GM21367 (cell line): ENCODE results near the gene SPIN1.
A peak's percentile ranks its signal among the peaks of the same experiment; 100 is the strongest.

Source experiments
- ATAC-seq: cut with Tn5 transposase; IDR thresholded peaks from one replicate; pipeline ENCODE4 v1.9.1; 2021; ENCODE audit not compliant: unreplicated experiment

Gene SPIN1

DNA sequence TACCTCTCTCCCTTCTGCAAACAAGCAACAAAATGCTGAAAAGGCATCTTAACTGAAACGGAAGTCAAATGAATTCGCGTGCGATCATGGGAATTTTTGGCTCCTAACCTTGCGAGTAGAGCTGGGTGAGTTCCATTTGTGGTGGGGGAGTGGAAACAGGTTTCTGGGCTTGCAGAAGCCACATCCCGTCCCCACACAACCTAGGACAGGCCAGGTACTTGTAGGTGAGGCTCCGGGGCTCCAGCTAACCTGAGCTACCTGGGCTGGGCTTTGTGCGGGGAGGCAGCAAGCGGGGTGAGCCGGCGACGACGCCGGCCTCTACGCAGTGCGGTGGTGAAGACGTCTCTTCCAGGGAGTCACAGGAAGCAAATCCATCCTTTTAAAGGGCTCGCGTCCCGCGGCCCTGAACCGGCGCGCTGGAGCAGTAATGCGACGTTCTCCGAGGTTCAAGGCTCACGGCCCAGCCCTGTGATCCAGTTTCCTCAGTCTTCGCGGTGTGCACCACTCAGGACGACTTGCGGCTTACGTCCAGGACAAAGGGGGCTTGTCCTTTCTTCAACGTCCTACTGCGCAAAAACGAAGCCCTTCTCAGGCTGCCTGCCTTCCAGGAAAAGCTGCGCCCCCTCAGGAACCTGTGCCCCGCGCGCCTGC lies 567 bp upstream of the SPIN1 start:
- peak; percentile 4 for ATAC-seq

DNA sequence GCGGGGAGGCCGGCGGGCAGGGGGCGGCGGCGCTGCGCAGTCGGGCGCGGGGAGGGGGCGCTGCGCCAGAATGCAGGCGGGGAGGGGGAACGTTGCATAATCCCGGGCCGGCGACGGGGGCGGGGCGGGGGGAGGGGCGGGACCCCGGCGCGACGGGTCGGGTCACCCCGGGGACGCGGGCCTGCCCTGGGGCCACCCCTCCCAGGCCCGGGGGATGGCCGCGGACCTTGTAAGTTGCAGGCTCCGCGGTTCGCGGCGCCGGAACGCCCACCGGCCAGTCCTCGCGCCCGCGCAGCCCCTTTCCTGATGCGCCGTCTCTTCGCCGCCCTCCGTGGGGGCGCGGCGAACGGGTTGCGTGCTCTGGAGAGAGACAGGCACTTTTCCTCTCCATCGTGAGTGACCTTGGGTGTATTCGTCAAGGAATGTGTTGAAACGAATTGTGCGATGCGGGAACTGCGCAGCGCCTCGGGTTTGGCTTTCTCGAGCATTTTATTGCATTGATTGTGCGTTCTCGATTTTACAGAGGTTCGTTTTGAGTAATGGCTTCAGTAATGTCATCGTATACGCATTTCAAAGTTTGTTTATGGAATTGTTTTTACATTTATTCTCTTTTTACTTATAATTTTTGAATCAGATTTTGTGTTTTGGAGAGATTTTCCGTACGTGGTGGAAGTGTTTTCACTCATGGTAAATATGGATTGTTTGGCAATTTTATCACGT lies 802 bp downstream of the SPIN1 start:
- ATAC-seq, result peak; percentile 22

DNA sequence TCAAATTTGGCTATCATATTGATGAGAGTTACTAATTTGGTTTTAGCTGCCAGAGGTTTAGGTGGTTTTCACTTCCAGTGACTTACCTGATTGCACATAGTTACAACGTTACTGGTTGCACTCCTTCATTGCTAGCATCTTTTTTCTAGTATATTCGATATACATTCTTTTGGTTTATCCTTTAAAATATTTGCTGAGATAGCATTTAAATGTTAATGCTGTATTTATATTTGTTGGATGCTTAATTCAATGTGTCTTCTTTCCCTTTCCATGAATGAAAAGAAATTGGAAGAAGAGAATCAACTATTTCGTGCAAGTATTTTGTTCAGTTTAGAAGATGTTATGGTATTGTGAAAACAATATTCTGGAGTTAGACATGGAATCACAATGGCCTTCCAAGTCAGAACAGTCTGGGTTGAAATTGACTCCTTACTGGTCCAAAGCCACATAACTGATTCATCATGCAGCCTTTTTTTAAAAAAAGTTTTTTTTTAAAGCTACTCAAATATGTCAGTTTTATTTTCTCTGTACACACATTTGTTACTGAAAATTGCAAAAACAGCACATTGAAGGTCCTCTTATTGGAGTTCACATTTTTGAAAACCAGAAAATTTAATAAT lies 2.2 kb downstream of the SPIN1 start:
- no peak for ATAC-seq

DNA sequence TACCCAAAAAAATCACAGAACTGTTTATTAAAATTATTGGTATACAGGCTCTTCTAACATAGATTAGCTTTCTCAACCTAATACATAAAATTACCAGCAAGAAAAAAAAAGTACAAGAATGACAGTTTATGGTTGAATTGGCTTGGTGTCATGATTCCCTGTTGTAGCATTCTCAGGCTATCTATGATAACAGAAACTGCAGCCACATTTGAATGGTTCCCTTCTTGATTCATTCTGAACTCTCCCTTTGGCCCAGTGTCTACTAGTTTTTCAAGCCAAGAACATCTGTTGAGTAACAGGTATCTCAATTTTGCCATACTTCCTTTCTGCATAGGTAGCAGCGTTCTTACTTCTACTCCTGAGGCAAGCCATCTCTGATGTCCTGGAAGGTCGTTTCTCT lies 3.0 kb downstream of the SPIN1 start:
- no peak for ATAC-seq

DNA sequence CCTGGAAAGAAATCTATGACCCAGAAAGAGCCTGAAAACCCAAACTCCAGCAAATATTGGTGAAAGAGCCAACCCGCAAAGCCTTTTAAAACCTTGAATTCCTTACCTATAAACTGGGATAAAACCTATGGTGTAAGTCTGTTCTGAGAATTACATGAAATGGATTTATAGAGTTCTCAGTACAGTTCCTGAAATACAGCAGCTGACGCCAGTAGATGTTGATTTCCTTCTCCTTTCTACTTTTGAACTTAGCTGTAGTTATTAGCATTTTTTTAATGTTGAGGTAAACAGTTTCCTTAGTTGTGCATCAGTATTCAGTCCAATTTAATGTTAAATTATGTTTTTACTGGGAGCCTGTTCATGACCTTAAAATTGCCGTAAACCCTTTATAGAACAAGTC lies 3.7 kb downstream of the SPIN1 start:
- ATAC-seq, result no peak

DNA sequence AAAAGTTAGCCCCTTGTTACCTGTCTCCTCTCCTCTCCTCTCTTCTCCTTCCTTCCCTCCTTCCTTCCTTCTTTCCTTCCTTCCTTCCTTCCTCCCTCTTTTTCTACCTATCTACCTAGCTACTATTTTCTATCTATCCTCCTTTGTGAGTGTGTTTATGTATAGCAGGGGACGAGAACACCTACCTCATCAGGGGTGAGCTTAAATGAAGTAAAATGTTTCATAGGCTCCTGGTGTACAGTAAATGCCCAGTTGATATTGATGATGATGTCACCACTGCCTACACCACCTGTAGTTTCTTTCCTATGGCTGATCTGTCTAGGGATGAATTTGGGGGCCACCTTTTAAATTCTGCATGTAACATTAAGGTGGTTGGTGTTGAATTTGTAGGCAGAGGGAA lies 4.3 kb downstream of the SPIN1 start:
- ATAC-seq, result no peak

DNA sequence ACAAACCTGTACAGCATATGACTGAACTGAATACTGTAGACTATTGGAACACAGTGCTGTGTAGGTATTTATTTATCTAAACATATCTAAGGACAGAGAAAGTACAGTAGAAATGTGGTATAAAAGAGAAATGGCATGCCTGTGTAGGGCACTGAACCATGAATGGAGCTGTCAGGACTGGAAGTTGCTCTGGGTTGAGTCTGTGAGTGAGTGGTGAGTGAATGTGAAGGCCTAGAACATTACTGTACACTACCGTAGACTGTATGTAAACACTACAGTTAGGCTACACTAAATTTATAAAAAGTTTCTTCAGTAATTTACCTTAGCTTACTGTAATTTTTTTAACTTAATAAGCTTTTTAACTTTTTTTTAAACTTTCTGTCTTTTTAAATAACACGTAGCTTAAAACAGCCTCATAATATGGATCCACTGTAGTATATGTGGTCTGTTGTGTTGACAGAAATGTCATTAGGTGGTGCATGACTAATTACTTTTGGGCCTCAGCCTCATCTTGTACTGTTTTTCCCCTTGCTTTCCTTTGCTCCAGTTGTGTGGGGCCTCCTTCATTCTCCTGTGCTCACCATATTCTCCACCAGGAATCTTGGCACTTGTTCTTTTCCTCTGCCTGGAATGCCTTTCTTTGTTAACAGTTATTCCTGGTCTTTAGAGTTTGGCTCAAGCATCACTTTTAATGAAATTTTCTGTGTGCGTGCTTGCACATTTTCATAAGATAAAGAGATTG lies 8.8 kb downstream of the SPIN1 start:
- ATAC-seq, result no peak

DNA sequence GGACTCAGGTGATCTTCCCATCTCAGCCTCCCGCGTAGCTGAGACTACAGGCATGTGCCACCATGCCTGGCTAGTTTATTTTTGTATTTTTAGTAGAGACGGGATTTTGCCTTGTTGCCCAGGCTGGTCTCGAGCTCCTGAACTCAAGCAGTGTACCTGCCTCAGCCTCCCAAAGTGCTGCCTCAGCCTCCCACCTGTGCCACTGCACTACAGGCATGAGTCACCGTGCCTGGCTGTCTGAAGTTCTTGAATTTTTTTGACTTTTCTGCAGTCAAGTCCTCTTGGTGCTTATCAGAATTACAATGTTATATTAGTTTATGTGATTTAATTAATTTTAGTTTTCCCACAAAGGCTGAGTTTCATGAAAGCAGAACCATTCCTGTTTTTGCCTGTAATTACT lies 9.8 kb downstream of the SPIN1 start:
- ATAC-seq, result no peak

DNA sequence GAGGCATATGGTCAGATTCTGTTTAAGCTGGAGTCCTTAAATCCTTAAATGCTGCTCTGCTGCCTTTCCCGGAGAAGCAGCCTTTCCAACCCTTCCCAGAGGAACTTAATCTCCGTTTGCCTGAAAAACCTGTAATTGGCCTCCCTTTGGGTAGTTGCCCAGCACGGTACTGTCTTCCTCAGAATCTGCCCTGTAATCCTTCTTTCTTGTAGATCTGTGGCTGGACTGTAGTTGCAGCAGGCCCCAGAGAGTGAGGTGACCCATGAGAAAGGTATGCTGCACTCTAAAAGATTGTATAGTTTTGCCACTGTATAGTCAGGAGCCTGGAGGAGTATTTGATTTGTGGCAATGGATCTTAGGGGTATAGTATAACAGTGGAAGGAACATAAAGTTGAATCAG lies 11.7 kb downstream of the SPIN1 start:
- no peak for ATAC-seq

DNA sequence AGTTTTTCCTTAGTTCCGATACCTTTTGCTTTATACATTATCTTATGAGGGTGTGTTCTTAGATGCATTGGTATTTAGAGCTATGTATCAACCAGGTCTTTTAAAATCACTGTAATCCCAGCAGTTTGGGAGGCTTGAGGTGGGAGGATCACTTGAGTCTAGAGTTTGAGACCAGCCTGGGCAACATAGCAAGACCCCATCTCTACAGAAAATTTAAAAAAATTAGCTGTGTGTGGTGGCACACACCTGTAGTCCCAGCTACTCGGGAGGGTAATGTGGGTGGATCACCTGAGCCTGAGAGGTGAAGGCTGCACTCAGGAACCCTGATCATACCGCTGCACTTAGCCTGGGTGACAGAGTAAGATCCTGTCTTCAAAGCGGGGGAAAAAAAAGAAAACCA lies 15.1 kb downstream of the SPIN1 start:
- ATAC-seq, result no peak

DNA sequence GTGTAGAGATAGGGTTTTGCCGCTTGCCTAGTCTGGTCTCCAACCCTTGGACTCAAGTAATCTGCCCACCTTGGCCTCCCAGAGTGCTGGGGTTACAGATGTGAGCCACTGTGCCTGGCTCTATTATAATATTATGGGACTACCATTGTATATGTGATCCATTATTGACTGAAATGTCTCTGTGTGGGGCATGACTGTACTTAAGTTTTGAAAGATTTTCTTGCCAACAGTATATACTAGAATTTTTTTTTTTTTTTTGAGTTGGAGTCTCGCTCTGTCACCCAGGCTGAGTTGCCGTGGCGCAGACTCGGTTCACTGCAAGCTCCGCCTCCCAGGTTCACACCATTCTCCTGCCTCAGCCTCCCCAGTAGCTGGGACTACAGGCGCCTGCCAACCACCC lies 17.8 kb downstream of the SPIN1 start:
- no peak for ATAC-seq

DNA sequence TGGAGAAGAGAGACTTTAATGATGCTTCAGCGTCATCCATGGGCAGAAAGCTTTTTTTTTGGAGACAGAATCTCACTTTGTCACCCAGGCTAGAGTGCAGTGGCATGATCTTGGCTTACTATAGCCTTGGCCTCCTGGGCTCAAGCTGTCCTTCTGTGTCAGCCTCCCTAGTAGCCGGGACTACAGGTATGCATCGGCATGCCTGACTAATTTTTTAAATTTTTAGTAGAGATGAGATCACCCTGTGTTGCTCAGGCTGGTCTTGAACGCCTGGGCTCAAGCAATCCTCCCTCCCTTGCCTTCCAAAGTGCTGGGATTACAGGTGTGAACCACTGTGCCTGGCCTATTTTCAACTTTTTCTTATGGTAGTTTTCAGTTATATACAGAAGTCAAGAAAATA lies 23.2 kb downstream of the SPIN1 start:
- ATAC-seq, result no peak

DNA sequence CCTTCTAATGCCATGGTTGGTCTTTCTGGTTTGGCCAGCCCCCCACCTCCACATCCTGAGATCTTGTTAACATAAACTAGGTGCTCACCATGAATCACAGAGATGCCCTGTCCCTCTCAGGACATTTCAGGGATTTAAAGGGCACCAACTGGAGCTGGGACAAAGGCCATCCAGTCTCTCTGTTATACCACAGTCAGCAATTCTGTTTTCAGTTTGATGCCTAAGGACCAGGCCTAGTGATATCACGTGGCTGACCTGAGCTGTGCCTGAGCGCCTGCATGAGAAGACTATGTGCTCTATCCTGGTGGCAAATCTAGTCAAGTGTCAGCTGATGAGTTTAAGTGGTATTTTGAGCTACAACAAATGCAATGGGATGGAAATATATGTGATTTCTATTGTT lies 26.1 kb downstream of the SPIN1 start:
- no peak for ATAC-seq

DNA sequence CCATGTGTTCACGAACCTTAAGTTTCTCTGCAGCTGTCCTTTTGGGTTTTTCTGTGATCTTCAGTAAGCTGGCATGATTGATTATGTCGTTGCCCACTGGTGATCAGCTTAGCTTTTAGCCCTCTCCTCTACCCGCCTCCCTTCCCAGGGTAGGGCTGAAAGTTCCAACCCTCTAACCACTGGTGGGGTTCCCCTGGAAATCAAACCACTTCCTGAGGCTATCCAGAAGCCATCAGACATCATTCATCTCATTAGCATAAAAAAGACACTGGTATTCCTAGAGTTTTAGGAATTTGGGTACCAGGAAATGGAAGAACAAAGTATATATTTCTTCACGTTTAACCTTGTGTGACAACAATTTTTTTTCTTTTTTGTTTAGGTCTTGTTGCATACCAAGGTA lies 29.8 kb downstream of the SPIN1 start:
- ATAC-seq, result no peak

DNA sequence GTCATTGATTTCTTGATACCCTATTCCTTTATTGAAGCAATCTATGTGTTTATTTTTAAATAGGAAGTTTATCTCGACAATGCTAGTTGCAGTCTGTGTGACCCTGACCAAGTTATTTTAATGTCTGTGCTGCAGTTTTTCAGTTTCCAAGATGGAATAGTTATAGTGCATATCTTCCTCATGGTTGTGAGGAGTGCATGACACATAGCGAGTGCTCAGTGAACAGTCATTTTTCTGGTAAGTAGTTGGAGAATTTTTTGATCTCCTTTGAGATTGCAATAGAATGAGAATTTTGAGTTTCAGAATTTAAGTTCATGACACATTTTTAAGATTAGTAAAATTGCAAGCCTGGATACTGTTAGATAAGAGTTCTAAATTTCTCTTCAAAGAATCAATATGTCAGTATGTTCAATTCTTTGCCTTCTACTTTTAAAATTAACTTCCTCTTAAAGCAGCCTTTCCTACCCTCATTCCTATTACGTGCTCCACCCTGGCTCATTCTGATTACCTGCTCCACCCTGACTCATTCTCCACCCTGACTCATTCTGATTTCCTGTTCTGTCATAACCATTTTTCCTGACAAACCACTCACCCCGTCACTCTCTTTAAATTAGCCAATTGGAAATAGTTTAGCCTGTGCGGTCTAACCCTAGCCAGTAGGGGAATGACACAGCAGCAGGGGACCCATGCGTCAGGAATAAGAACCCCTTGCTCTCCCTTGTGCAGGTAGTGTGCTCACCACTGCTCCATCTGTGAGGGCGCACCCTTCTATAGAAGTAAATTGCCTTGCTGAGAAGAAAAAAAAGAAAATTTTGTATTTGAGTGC lies 30.7 kb downstream of the SPIN1 start:
- ATAC-seq, result no peak

DNA sequence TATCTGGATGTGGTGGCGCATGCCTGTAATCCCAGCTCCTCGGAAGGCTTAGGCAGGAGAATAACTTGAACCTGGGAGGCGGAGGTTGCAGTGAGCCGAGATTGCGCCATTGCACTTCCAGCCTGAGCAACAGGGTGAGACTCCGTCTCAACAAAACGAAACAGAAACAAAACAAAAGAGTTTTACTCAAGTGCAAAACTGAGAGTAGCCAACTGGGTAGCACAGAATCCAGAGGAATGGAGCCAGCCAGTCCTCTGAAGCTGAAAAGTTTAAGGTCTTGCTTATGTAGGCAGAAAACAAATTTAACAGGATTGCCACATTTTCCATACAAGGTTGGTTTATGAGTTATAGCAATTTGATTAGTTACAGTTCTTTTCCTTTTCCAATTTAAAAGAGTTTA lies 32.0 kb downstream of the SPIN1 start:
- no peak for ATAC-seq

DNA sequence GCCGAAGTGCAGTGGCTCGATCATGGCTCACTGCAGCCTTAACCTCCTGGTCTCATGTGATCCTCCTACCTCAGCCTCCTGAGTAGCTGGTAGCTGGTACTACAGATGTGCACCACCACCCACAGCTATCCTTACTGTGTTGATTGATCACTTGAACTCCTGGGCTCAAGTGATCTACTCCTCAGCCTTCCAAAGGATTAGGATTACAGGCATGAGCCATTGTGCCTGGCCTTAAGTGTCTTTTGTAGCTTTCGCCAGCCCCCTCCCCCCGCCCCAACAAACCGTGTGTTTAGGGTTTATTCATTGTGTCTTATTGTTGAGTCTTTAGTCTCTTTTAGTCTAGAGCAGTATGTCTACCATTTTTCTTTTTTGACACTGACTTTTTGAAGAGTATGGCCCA lies 33.1 kb downstream of the SPIN1 start:
- no peak for ATAC-seq

DNA sequence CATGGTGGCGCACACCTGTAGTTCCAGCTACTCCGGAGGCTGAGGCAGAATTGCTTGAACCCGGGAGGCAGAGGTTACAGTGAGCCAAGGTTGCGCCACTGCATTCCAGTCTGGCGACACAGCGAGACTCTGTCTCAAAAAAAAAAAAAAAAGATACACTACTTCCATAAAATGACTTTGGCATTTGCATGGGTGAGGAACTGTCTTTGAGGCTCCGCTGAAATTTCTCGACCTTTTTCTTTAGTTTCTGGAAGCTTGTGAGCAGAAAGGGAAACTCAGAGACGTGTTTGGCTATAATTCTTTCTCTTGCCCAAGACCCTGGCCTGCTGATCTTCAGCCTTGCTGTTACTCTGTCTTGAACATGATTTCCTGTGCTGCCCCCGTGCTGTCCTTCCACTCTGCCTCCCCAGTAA lies 37.3 kb downstream of the SPIN1 start:
- no peak for ATAC-seq

DNA sequence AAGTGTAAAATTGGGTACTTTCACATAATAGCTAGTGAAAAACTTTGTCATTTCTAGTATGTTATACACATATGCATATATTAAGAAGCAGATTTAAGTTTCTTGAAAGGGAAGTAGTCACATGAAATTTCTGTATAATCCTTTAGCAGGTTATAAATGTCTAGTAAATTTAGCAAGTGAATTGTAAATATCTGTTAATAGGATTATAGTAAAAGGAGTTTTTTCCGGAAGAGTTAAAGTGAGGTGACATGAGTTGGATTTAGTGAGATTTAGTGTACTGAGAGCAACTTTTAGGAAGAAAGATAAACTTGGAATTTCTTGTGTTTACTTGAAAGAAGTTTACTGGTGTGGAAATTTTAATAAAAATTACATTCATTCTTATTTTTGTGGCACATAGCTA lies 38.4 kb downstream of the SPIN1 start:
- no peak for ATAC-seq

DNA sequence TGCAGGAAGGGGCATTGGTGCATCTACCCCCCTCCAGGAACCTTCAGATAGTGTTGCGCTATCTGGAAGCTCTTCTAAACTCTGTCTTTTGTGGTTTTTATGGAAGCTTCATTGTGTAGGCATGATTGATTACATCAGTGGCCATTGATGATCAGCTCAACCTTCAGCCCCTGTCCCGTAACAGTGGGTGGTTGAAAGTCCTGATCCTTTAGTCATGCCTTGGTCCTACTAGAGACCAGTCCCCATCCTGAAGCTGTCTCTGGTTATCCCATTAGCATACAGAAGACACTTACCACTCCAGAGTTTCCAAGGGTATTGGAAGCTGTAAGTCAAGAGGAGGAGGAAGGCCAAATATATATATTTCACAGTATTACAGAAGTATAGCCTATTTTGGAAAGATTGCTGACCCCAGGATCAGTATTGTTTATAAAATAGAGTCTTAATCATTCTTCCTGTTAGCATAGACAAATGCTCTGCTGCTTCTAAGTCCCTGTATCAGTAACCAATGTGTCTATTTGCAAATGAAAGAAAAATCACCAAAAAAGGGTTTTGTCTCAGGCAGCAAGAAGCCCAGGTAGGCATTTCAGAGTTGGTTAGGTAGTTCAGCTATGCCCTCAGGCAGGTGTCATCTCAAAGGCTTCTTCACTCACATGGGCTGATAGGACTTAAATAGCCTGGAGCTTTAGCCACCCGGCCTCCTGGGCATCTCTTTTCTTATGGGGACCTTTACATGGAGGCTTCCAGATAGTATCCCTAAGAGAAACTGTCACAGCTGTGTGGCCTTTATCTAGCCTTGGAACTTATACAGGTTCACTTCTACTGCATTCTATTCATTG lies 41.6 kb downstream of the SPIN1 start:
- ATAC-seq, result no peak
